ENCODE results near the gene FAM184B. TPM values are rescaled to one million over a fixed set of nuclear protein-coding genes. Genes with fewer than 3 reads are reported as not detected.

Gene FAM184B
- total and polyA plus RNA-seq, 2 experiments from 2014 or later = 0.11 to 0.49 TPM

DNA sequence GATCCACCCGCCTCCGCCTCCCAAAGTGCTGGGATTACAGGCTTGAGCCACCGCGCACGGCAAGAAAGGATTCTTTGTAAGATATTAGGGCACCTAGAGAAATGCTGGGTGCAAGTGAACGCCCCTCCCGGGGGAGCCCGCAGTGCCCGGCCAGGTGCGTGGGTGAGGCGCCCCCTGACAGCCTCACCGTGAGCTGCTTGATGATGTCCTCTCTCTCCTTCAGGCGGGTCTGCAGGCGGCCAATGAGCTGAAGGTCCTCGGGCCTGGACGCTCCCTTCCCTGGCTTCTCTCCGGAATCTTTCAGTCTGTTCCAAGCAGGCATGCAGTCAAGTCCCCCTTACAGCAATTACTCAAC, 145.1 kb downstream of the FAM184B start:
- ATAC-seq (no peak; the same call in 2 of the 3 replicates), DNase-seq (ENCODE audit: low spot score) (no peak)
- Histone ChIP-seq H3K4me2 (no peak overlapping the region), H3K36me3 (ENCODE audit: insufficient read depth) (peaks cover 24% of the 10 kb centered on the region), H3K9me2 (ENCODE audit: insufficient read depth) (no peaks in the 10 kb centered on the region), H2AFZ (no peak overlapping the region), H4K20me1 (replicated peaks; ENCODE audit: insufficient read depth) (peaks cover 22% of the 10 kb centered on the region; the same call in 1 of the 2 replicates), H3K4me3 (no peak overlapping the region), H3K27me3 (ENCODE audit: insufficient read depth) (no peaks in the 10 kb centered on the region), H3F3A (replicated peaks; ENCODE audit: low read depth) (peaks cover 13% of the 10 kb centered on the region; the same call in 1 of the 2 replicates), H3K4me1 (ENCODE audit: insufficient read depth) (no peaks in the 10 kb centered on the region), H3K79me2 (replicated peaks; ENCODE audit: insufficient read depth) (peaks cover 8% of the 10 kb centered on the region; the same call in 1 of the 2 replicates), H3K27ac (ENCODE audit: low read depth) (peak overlapping the region; percentile 81; the same call in 1 of the 2 replicates)
- H3K9me3 Mint-ChIP-seq = no peaks in the 10 kb centered on the region
- H3K27ac Mint-ChIP-seq = no peak overlapping the region
- no peak for TF ChIP-seq EZH2 (IDR thresholded peaks at IDR 0.05; ENCODE audit: low read depth, unreplicated experiment)
- no peak for TF ChIP-seq STAT1 (IDR thresholded peaks at IDR 0.05; ENCODE audit: unreplicated experiment)
- TF ChIP-seq, protein P1, sequence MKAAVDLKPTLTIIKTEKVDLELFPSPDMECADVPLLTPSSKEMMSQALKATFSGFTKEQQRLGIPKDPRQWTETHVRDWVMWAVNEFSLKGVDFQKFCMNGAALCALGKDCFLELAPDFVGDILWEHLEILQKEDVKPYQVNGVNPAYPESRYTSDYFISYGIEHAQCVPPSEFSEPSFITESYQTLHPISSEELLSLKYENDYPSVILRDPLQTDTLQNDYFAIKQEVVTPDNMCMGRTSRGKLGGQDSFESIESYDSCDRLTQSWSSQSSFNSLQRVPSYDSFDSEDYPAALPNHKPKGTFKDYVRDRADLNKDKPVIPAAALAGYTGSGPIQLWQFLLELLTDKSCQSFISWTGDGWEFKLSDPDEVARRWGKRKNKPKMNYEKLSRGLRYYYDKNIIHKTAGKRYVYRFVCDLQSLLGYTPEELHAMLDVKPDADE (IDR thresholded peaks at IDR 0.05) = no peak
- TF ChIP-seq, protein P2, sequence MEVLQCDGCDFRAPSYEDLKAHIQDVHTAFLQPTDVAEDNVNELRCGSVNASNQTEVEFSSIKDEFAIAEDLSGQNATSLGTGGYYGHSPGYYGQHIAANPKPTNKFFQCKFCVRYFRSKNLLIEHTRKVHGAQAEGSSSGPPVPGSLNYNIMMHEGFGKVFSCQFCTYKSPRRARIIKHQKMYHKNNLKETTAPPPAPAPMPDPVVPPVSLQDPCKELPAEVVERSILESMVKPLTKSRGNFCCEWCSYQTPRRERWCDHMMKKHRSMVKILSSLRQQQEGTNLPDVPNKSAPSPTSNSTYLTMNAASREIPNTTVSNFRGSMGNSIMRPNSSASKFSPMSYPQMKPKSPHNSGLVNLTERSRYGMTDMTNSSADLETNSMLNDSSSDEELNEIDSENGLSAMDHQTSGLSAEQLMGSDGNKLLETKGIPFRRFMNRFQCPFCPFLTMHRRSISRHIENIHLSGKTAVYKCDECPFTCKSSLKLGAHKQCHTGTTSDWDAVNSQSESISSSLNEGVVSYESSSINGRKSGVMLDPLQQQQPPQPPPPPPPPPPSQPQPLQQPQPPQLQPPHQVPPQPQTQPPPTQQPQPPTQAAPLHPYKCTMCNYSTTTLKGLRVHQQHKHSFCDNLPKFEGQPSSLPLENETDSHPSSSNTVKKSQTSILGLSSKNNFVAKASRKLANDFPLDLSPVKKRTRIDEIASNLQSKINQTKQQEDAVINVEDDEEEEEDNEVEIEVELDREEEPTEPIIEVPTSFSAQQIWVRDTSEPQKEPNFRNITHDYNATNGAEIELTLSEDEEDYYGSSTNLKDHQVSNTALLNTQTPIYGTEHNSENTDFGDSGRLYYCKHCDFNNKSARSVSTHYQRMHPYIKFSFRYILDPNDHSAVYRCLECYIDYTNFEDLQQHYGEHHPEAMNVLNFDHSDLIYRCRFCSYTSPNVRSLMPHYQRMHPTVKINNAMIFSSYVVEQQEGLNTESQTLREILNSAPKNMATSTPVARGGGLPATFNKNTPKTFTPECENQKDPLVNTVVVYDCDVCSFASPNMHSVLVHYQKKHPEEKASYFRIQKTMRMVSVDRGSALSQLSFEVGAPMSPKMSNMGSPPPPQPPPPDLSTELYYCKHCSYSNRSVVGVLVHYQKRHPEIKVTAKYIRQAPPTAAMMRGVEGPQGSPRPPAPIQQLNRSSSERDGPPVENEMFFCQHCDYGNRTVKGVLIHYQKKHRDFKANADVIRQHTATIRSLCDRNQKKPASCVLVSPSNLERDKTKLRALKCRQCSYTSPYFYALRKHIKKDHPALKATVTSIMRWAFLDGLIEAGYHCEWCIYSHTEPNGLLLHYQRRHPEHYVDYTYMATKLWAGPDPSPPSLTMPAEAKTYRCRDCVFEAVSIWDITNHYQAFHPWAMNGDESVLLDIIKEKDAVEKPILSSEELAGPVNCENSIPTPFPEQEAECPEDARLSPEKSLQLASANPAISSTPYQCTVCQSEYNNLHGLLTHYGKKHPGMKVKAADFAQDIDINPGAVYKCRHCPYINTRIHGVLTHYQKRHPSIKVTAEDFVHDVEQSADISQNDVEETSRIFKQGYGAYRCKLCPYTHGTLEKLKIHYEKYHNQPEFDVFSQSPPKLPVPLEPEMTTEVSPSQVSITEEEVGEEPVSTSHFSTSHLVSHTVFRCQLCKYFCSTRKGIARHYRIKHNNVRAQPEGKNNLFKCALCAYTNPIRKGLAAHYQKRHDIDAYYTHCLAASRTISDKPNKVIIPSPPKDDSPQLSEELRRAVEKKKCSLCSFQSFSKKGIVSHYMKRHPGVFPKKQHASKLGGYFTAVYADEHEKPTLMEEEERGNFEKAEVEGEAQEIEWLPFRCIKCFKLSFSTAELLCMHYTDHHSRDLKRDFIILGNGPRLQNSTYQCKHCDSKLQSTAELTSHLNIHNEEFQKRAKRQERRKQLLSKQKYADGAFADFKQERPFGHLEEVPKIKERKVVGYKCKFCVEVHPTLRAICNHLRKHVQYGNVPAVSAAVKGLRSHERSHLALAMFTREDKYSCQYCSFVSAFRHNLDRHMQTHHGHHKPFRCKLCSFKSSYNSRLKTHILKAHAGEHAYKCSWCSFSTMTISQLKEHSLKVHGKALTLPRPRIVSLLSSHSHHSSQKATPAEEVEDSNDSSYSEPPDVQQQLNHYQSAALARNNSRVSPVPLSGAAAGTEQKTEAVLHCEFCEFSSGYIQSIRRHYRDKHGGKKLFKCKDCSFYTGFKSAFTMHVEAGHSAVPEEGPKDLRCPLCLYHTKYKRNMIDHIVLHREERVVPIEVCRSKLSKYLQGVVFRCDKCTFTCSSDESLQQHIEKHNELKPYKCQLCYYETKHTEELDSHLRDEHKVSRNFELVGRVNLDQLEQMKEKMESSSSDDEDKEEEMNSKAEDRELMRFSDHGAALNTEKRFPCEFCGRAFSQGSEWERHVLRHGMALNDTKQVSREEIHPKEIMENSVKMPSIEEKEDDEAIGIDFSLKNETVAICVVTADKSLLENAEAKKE (CRISPR knock-in tag; IDR thresholded peaks at IDR 0.05) = no peak
- TF ChIP-seq JUNB (IDR thresholded peaks at IDR 0.05; ENCODE audit: unreplicated experiment) = no peak
- TF ChIP-seq, protein P3, sequence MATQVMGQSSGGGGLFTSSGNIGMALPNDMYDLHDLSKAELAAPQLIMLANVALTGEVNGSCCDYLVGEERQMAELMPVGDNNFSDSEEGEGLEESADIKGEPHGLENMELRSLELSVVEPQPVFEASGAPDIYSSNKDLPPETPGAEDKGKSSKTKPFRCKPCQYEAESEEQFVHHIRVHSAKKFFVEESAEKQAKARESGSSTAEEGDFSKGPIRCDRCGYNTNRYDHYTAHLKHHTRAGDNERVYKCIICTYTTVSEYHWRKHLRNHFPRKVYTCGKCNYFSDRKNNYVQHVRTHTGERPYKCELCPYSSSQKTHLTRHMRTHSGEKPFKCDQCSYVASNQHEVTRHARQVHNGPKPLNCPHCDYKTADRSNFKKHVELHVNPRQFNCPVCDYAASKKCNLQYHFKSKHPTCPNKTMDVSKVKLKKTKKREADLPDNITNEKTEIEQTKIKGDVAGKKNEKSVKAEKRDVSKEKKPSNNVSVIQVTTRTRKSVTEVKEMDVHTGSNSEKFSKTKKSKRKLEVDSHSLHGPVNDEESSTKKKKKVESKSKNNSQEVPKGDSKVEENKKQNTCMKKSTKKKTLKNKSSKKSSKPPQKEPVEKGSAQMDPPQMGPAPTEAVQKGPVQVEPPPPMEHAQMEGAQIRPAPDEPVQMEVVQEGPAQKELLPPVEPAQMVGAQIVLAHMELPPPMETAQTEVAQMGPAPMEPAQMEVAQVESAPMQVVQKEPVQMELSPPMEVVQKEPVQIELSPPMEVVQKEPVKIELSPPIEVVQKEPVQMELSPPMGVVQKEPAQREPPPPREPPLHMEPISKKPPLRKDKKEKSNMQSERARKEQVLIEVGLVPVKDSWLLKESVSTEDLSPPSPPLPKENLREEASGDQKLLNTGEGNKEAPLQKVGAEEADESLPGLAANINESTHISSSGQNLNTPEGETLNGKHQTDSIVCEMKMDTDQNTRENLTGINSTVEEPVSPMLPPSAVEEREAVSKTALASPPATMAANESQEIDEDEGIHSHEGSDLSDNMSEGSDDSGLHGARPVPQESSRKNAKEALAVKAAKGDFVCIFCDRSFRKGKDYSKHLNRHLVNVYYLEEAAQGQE (IDR thresholded peaks at IDR 0.05; ENCODE audit: unreplicated experiment) = no peak
- no peak; the same call in 1 of the 2 replicates for TF ChIP-seq POLR2AphosphoS5 (IDR thresholded peaks at IDR 0.05; ENCODE audit: low read depth)
- no peak for TF ChIP-seq CREB1 (CRISPR knock-in tag; IDR thresholded peaks at IDR 0.05; ENCODE audit: low read depth)
- TF ChIP-seq, protein P4, sequence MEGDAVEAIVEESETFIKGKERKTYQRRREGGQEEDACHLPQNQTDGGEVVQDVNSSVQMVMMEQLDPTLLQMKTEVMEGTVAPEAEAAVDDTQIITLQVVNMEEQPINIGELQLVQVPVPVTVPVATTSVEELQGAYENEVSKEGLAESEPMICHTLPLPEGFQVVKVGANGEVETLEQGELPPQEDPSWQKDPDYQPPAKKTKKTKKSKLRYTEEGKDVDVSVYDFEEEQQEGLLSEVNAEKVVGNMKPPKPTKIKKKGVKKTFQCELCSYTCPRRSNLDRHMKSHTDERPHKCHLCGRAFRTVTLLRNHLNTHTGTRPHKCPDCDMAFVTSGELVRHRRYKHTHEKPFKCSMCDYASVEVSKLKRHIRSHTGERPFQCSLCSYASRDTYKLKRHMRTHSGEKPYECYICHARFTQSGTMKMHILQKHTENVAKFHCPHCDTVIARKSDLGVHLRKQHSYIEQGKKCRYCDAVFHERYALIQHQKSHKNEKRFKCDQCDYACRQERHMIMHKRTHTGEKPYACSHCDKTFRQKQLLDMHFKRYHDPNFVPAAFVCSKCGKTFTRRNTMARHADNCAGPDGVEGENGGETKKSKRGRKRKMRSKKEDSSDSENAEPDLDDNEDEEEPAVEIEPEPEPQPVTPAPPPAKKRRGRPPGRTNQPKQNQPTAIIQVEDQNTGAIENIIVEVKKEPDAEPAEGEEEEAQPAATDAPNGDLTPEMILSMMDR (conservative IDR thresholded peaks at IDR 0.05; ENCODE audit: low read depth in 2 of 2) = no peak
- H3K4me3 Mint-ChIP-seq = no peak overlapping the region
- H3K4me1 Mint-ChIP-seq = no peaks in the 10 kb centered on the region
- H3K36me3 Mint-ChIP-seq (ENCODE audit: low read depth) = peaks cover 33% of the 10 kb centered on the region
- H3K27me3 Mint-ChIP-seq (ENCODE audit: insufficient read depth, low read depth, poor library complexity) = peaks cover 11% of the 10 kb centered on the region

Data from GM23338 (cell line).